Psoas muscle (tissue), 8 donors: ENCODE results near the gene GFRA1. TPM values are rescaled to one million over a fixed set of nuclear protein-coding genes. Genes with fewer than 3 reads are reported as not detected.
A peak's percentile ranks its signal among the peaks of the same experiment; 100 is the strongest.

ENCODE experiments used
- ATAC-seq, 4 donors: fragments of 200-7000 bp; cut with Tn5 transposase; one replicate each; pipeline ENCODE4 v1.9.1; 2020; ENCODE audit warnings: moderate library complexity in 3 of 4, mild to moderate bottlenecking in 2 of 4
- DNase-seq, 2 donors: peaks; one replicate each; pipeline ENCODE4 v3.0.0-alpha.2; 2020
- H3K27ac ChIP-seq: fragments of 200-600 bp; one replicate; pipeline ENCODE4 v1.8.0; 2022
- H3K27me3 ChIP-seq, 3 donors: fragments of 200-600 bp in 1 of 3; one replicate each; pipeline versions ENCODE4 v1.6.1 to v1.8.0; 2013 to 2022; ENCODE audit warnings: low read length in 2 of 3, mild to moderate bottlenecking in 2 of 3, moderate library complexity in 1 of 3; ENCODE audit not compliant: insufficient read depth in 3 of 3
- H3K36me3 ChIP-seq, 2 donors: fragments of 200-600 bp in 1 of 2; one replicate each; pipeline versions ENCODE4 v1.6.1 to v1.8.0; 2013 to 2022; ENCODE audit warnings: low read depth in 1 of 2, mild to moderate bottlenecking in 1 of 2, moderate library complexity in 1 of 2; ENCODE audit not compliant: insufficient read depth in 1 of 2
- H3K4me1 ChIP-seq: fragments of 200-600 bp; one replicate; pipeline ENCODE4 v1.8.0; 2022
- H3K4me3 ChIP-seq: fragments of 200-600 bp; one replicate; pipeline ENCODE4 v1.8.0; 2022; ENCODE audit warnings: mild to moderate bottlenecking
- H3K9me3 ChIP-seq: fragments of 200-600 bp; one replicate; pipeline ENCODE4 v1.8.0; 2022
- WGBS, 3 donors: extraction: QIAGEN DNeasy Blood & Tissue Kit; methylation state at CpG; one replicate each; pipeline versions ENCODE4 v1.1.6 to v1.1.7; 2013; 5-methylcytosine and 5-hydroxymethylcytosine counted together
- intact Hi-C, 2 donors: fragments of 100-400 bp; cut with DNase I; formaldehyde crosslinking; loops; one replicate each; pipeline versions ENCODE4 v1.11.0 to v1.14.2; 2022
- polyA plus RNA-seq, 3 donors: library from polyadenylated mRNA; stranded (reverse); fragments of 200-250 nt; gene quantifications; one replicate each; pipeline ENCODE4 v1.2.3, GENCODE V29; 2013
- total RNA-seq, 4 donors: library from RNA; stranded (reverse); fragmentation: NEBNext Ultra II Directional in 2 of 4; extraction: Animal tissue kit (Norgen Biotek cat#: 25700) in 2 of 4; gene quantifications; one replicate each; pipeline versions ENCODE4 v1.2.1 to v1.2.4, GENCODE V29; 2021 to 2023
- TF ChIP-seq, protein P1 (sequence below): fragments of 200-600 bp; IDR thresholded peaks from one replicate; pipeline ENCODE4 v1.8.0; 2022; ENCODE audit warnings: antibody characterized with exemption
- donor health status: healthy with polysubstance abuse.
- donor health status: DM: no; HTN: no; CAD: no; lungs with moderate emphysema.
- donor health status: Bipolar disorder and iron deficiency.
- donor health status: healthy.
- donor health status: DM: yes; HTN: yes; CAD: no.
- donor health status: DM: no; HTN: no; CAD: no.
- donor health status: DM: no; HTN: no; CAD: no.
- donor health status: DM: yes; HTN: yes; CAD: no.

Gene GFRA1
- total and polyA plus RNA-seq, 7 donors = 4.6 to 12.1 (median 7.1) TPM

DNA sequence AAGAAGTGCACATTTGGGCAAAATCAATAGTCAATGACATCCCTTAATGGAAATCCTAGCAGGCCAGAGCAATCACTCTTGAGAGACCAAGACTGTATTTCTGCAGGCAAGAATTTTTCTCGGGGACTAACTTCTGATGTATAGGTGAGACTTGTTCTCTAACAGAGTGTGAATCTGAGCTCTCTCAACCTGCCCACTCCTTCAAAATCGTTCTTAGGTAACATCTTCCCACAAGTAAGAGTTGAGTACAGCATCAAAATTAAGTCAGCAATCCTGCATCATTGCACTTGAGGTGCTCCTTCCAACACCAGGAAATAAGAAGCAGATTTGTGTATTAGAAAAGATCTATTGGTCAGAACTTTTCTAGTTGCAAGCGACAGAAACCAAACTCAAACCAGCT lies 25.6 kb upstream of the GFRA1 start:
- TF ChIP-seq, protein P1, sequence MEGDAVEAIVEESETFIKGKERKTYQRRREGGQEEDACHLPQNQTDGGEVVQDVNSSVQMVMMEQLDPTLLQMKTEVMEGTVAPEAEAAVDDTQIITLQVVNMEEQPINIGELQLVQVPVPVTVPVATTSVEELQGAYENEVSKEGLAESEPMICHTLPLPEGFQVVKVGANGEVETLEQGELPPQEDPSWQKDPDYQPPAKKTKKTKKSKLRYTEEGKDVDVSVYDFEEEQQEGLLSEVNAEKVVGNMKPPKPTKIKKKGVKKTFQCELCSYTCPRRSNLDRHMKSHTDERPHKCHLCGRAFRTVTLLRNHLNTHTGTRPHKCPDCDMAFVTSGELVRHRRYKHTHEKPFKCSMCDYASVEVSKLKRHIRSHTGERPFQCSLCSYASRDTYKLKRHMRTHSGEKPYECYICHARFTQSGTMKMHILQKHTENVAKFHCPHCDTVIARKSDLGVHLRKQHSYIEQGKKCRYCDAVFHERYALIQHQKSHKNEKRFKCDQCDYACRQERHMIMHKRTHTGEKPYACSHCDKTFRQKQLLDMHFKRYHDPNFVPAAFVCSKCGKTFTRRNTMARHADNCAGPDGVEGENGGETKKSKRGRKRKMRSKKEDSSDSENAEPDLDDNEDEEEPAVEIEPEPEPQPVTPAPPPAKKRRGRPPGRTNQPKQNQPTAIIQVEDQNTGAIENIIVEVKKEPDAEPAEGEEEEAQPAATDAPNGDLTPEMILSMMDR = no peak
- H3K27ac ChIP-seq = no peak overlapping the region
- DNase-seq (no peak), ATAC-seq (no peak)
- no peaks in the 10 kb centered on the region for H3K4me1 ChIP-seq
- WGBS, 3 donors = 85 to 93% (median 87%) methylated on average over 3 of the region's 3 CpGs
- H3K36me3 ChIP-seq = no peaks in the 10 kb centered on the region
- no peaks in the 10 kb centered on the region for H3K9me3 ChIP-seq
- H3K27me3 ChIP-seq = peaks cover 0 to 4% (median 0%) of the 10 kb centered on the region in 3 donors
- H3K4me3 ChIP-seq = no peak overlapping the region
- intact Hi-C loops = no loop called here

DNA sequence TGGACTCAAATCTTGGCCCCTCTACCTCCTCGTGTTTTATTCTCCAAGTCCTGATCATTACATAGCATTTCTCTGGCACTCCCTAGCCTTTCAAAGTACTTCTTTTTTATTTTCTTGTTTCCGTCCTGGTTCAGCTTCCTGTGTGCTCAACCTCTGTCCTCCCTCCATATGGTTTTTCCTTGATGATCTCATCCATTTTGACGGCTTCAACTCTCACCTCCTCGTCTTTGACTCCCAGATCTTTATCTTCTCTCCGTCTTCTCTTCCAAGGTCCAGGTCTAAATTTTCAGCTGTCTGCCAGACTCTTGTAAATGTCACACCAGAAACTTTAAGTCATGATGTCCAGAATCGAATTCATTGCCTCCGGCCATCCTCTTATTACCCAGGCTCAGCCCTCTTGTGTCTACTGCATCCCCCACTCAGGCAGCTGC lies 23.3 kb upstream of the GFRA1 start:
- 61 to 75% (median 73%) methylated on average over 7 of the region's 7 CpGs for WGBS, 3 donors
- DNase-seq = no peak
- Histone ChIP-seq H3K36me3 (no peaks in the 10 kb centered on the region), H3K4me1 (no peaks in the 10 kb centered on the region), H3K27ac (no peak overlapping the region), H3K27me3 (peaks cover 0 to 4% (median 0%) of the 10 kb centered on the region in 3 donors), H3K9me3 (no peaks in the 10 kb centered on the region), H3K4me3 (no peak overlapping the region)
- TF ChIP-seq, protein P1 = no peak
- no peak for ATAC-seq
- intact Hi-C loops = no loop called here

DNA sequence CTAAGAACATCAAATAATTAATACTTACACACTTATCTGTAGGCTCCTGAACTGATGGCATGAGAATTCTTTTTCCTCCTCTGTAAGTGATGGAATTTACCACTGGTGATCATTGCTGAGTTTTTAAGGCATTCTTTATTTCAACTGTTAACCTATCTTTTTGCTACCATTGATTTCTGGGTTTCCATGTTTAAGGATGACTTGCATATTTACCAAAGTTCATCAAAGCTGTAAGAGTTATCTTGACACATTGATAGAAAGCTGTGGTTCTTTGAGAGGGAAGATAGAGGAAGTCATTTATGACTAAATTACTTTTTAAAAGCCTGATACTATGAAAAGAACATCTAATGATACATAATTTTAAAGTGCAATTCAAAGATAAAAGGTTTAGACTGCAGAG lies 19.5 kb upstream of the GFRA1 start:
- ATAC-seq = no peak
- Histone ChIP-seq H3K4me3 (no peak overlapping the region), H3K4me1 (no peaks in the 10 kb centered on the region), H3K9me3 (no peaks in the 10 kb centered on the region), H3K27me3 (peaks cover 0 to 2% (median 0%) of the 10 kb centered on the region in 3 donors), H3K36me3 (no peaks in the 10 kb centered on the region), H3K27ac (no peak overlapping the region)
- TF ChIP-seq, protein P1 = no peak
- DNase-seq = no peak
- intact Hi-C loops = no loop called here

DNA sequence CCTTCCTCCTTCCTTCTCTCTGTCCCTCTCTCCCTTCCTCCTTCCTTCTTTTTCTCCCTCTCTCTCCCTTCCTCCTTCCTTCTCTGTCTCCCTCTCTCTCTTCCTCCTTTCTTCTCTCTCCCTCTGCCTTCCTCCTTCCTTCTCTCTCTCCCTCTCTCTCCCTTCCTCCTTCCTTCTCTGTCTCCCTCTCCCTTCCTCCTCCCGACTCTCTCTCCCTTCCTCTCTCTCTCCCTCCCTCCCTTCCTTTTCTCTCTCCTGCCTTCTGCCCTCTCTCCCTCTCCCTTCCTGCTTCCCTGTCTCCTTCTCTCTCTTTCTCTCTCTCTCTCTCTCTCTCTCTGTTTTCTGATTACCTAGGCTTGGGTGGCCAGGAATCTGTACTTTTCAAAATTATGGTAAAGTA lies 16.6 kb upstream of the GFRA1 start:
- TF ChIP-seq, protein P1 = no peak
- WGBS, 3 donors = 24 to 38% (median 30%) methylated on average over 1 of the region's 1 CpG
- H3K27me3 ChIP-seq = no peaks in the 10 kb centered on the region
- DNase-seq (no peak), ATAC-seq (no peak)
- H3K4me3 ChIP-seq = no peak overlapping the region
- H3K27ac ChIP-seq = no peak overlapping the region
- no peaks in the 10 kb centered on the region for H3K36me3 ChIP-seq
- intact Hi-C loops = loop anchor here (5.0 to 10.0 kb wide), 4 partner anchors 465 to 585 kb away; no protein-coding TSS in a partner anchor
- H3K9me3 ChIP-seq = no peaks in the 10 kb centered on the region
- no peaks in the 10 kb centered on the region for H3K4me1 ChIP-seq

DNA sequence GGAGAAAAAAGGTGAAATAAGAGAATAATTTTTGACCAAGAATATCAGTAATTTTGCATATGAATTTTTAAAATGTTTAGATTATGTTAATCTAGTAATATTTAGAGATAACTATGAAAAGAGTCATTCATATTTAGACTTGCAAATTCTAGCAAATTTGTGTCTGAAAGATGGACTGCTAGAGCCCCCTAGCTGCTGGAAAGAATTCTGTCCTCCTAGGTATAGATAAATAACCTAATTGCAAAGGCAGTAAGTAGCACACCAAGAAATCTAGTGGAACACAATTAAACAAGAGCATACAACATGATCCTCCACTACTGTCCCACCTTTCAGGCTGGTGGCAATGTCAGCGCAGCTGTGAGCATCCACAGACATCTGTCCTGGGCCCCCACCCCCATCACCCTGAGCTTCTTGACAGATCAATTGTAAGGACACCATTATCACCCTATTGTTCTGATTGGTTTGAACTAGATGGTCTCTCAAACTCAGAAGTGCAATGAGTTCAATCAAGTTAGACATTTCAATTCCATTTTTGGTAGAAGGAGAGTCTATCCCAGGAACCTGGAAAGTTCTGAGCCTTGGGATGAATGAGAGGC lies 15.0 kb upstream of the GFRA1 start:
- Histone ChIP-seq H3K36me3 (no peaks in the 10 kb centered on the region), H3K27ac (no peak overlapping the region), H3K4me3 (no peak overlapping the region), H3K4me1 (no peaks in the 10 kb centered on the region), H3K27me3 (no peaks in the 10 kb centered on the region), H3K9me3 (no peaks in the 10 kb centered on the region)
- intact Hi-C loops = loop anchor here (5.0 to 10.0 kb wide), 4 partner anchors 463 to 583 kb away; no protein-coding TSS in a partner anchor
- DNase-seq = no peak
- TF ChIP-seq, protein P1 = peak; percentile 59
- 22 to 29% (median 25%) methylated on average over 1 of the region's 1 CpG for WGBS, 3 donors
- peak in 1 of 4 donors; percentile 66 for ATAC-seq
